WTC11 (cell line): ENCODE measurements around the gene NLRP3. TPM values are rescaled to one million over a fixed set of nuclear protein-coding genes. Genes with fewer than 3 reads are reported as not detected.

Source experiments
- ATAC-seq: fragments of 200-7000 bp; cut with Tn5 transposase; 2 replicates; pipeline ENCODE4 v1.10.0; 2021; ENCODE audit warnings: mild to moderate bottlenecking, moderate library complexity
- CTCF ChIA-PET: fragments of 300-600 bp; sonication (Branson Sonifier 250); formaldehyde crosslinking; loops from one replicate; lab custom pipeline; 2021; ENCODE audit warnings: antibody characterized with exemption; lab: Charles Lee
- POLR2A ChIA-PET: fragments of 350-600 bp; sonication (Branson Sonifier 250); formaldehyde crosslinking; loops from one replicate; lab custom pipeline; 2021; ENCODE audit warnings: antibody characterized with exemption; lab: Charles Lee
- DNase-seq: peaks from one replicate; pipeline ENCODE4 v3.0.0; 2021; ENCODE audit warnings: low spot score
- H3K27ac Mint-ChIP-seq: 2 replicates; pipeline ENCODE4 v1.8.0; 2021; ENCODE audit warnings: mixed read lengths
- H3K27me3 Mint-ChIP-seq: 2 replicates; pipeline ENCODE4 v1.8.0; 2021; ENCODE audit warnings: low read depth, mild to moderate bottlenecking, moderate library complexity, mixed read lengths
- H3K36me3 Mint-ChIP-seq: 2 replicates; pipeline ENCODE4 v1.8.0; 2021; ENCODE audit warnings: mixed read lengths
- H3K4me1 Mint-ChIP-seq: 2 replicates; pipeline ENCODE4 v1.8.0; 2022; ENCODE audit warnings: mixed read lengths
- H3K4me3 Mint-ChIP-seq: 2 replicates; pipeline ENCODE4 v1.8.0; 2021; ENCODE audit warnings: mild to moderate bottlenecking, moderate library complexity, mixed read lengths
- H3K9me3 Mint-ChIP-seq: 2 replicates; pipeline ENCODE4 v1.8.0; 2021; ENCODE audit warnings: mixed read lengths
- ATF1 ChIP-seq: sonication (generic); formaldehyde crosslinking; IDR thresholded peaks from 2 replicates; pipeline ENCODE4 v1.8.1; 2023; ENCODE audit warnings: mild to moderate bottlenecking, moderate library complexity, missing genetic modification reagents
- ATF2 ChIP-seq: sonication (generic); formaldehyde crosslinking; IDR thresholded peaks from 2 replicates; pipeline ENCODE4 v1.8.1; 2022; ENCODE audit warnings: low read depth, missing genetic modification reagents, borderline replicate concordance
- CREM ChIP-seq: sonication (generic); formaldehyde crosslinking; IDR thresholded peaks from 2 replicates; pipeline ENCODE4 v1.8.1; 2022; ENCODE audit warnings: mild to moderate bottlenecking, missing genetic modification reagents, moderate library complexity
- E2F1 ChIP-seq: sonication (generic); formaldehyde crosslinking; IDR thresholded peaks from 2 replicates; pipeline ENCODE4 v1.8.0; 2022; ENCODE audit warnings: mild to moderate bottlenecking, missing genetic modification reagents
- ESRRA ChIP-seq: sonication (generic); formaldehyde crosslinking; IDR thresholded peaks from 2 replicates; pipeline ENCODE4 v1.8.1; 2022; ENCODE audit warnings: mild to moderate bottlenecking, missing genetic modification reagents, borderline replicate concordance
- GRHL2 ChIP-seq: fragments of 250-450 bp; sonication (Bioruptor Pico); IDR thresholded peaks from 2 replicates; pipeline ENCODE4 v1.8.0; 2022; ENCODE audit warnings: mild to moderate bottlenecking, moderate library complexity; ENCODE audit not compliant: insufficient replicate concordance, severe bottlenecking
- MAX ChIP-seq: sonication (generic); formaldehyde crosslinking; IDR thresholded peaks from 2 replicates; pipeline ENCODE4 v1.8.0; 2022; ENCODE audit warnings: mild to moderate bottlenecking, missing genetic modification reagents
- PRRX2 ChIP-seq: fragments of 250-450 bp; sonication (Bioruptor Pico); IDR thresholded peaks from 2 replicates; pipeline ENCODE4 v1.8.0; 2021; ENCODE audit warnings: mild to moderate bottlenecking
- SP1 ChIP-seq: sonication (generic); formaldehyde crosslinking; conservative IDR thresholded peaks from 2 replicates; pipeline ENCODE4 v1.8.1; 2022; ENCODE audit warnings: missing genetic modification reagents
- STAT6 ChIP-seq: sonication (generic); formaldehyde crosslinking; conservative IDR thresholded peaks from 2 replicates; pipeline ENCODE4 v1.8.1; 2023; ENCODE audit warnings: mild to moderate bottlenecking, low read depth, missing genetic modification reagents, moderate library complexity
- ZBTB21 ChIP-seq: sonication (generic); formaldehyde crosslinking; IDR thresholded peaks from 2 replicates; pipeline ENCODE4 v1.8.1; 2023; ENCODE audit warnings: mild to moderate bottlenecking, missing genetic modification reagents, borderline replicate concordance
- ZBTB43 ChIP-seq: sonication (generic); formaldehyde crosslinking; IDR thresholded peaks from 2 replicates; pipeline ENCODE4 v1.8.1; 2023; ENCODE audit warnings: mild to moderate bottlenecking, missing genetic modification reagents
- ZMAT4 ChIP-seq: fragments of 250-450 bp; sonication (Bioruptor Pico); IDR thresholded peaks from 2 replicates; pipeline ENCODE4 v1.9.0; 2021; ENCODE audit warnings: mild to moderate bottlenecking
- ZNF219 ChIP-seq: sonication (generic); formaldehyde crosslinking; IDR thresholded peaks from 2 replicates; pipeline ENCODE4 v1.8.0; 2023; ENCODE audit warnings: missing genetic modification reagents, mild to moderate bottlenecking, borderline replicate concordance
- ZNF263 ChIP-seq: sonication (generic); formaldehyde crosslinking; IDR thresholded peaks from 2 replicates; pipeline ENCODE4 v1.8.1; 2022; ENCODE audit warnings: low read depth, mild to moderate bottlenecking, moderate library complexity, missing genetic modification reagents
- ZNF281 ChIP-seq: sonication (generic); formaldehyde crosslinking; IDR thresholded peaks from 2 replicates; pipeline ENCODE4 v1.8.0; 2023; ENCODE audit warnings: mild to moderate bottlenecking, missing genetic modification reagents
- ZNF396 ChIP-seq: fragments of 250-450 bp; sonication (Bioruptor Pico); IDR thresholded peaks from 2 replicates; pipeline ENCODE4 v1.8.0; 2021; ENCODE audit warnings: mild to moderate bottlenecking, moderate library complexity, borderline replicate concordance
- ZNF671 ChIP-seq: fragments of 250-450 bp; sonication (Bioruptor Pico); IDR thresholded peaks from 2 replicates; pipeline ENCODE4 v1.8.0; 2021; ENCODE audit warnings: mild to moderate bottlenecking
- total RNA-seq: library from RNA; stranded (reverse); gene quantifications from 3 replicates; pipeline ENCODE4 v1.2.3, GENCODE V29; 2021

Gene NLRP3
- total RNA-seq, 1 experiment from 2014 or later = 0.11 TPM

GRCh38 chr1:247442164-247442563 is 26.2 kb downstream of the NLRP3 start (continued):
- TF ChIP-seq MAX (no peak), ZBTB43 (CRISPR knock-in tag) (no peak), ZNF671 (no peak), PRRX2 (no peak)

- Mint-ChIP-seq H3K36me3 (no peaks in the 10 kb centered on the region; the same call in 1 of the 2 replicates), H3K4me1 (peaks cover 15% of the 10 kb centered on the region)
Measured at GRCh38 chr1:247443641-247444040, 27.7 kb downstream of the NLRP3 start.

More at GRCh38 chr1:247443641-247444040, 27.7 kb downstream of the NLRP3 start:
- Mint-ChIP-seq H3K9me3 (peaks cover 7% of the 10 kb centered on the region; the same call in 1 of the 2 replicates), H3K4me3 (no peak overlapping the region), H3K27me3 (peaks cover 10% of the 10 kb centered on the region), H3K27ac (no peak overlapping the region)
- ChIA-PET CTCF (interaction anchor here (0.6 kb wide), 1 partner anchor 62 kb away, joined by 3 read pairs; no protein-coding TSS in a partner anchor), POLR2A (no interaction called here)
- DNase-seq (no peak), ATAC-seq (no peak)
- TF ChIP-seq ATF1 (CRISPR knock-in tag) (no peak), E2F1 (CRISPR knock-in tag) (no peak), ZBTB21 (CRISPR knock-in tag) (no peak), ZBTB43 (CRISPR knock-in tag) (no peak), ZMAT4 (CRISPR knock-in tag) (no peak), GRHL2 (CRISPR knock-in tag) (no peak), STAT6 (no peak), ZNF396 (no peak), ATF2 (CRISPR knock-in tag) (no peak), ZNF281 (CRISPR knock-in tag) (no peak), ESRRA (CRISPR knock-in tag) (no peak), SP1 (CRISPR knock-in tag) (no peak), ZNF219 (CRISPR knock-in tag) (no peak), ZNF263 (CRISPR knock-in tag) (no peak), CREM (CRISPR knock-in tag) (no peak), MAX (no peak)
